Measurements from ENCODE around the gene ROR1.

Gene ROR1

DNA sequence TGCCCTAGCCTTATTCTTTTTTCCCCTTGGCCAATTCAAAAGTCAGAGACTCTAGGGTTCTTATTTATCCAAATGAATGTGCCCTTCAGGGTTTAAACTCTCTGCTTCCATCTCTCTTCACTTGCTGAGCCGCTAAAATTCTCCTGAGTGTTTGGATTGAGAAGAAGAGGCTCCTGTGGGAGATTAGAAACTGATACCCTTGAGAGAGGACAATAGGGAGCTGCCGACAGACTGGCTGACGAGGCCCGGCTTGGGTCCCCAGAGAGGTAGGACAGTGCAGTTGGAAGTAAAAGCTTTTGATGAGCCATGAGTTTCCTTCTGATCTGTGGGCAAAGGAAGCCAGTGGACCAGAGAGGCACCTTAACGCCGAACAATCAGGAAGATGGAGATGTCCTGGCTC, 388.3 kb downstream of the ROR1 start:
- H3K9me2 ChIP-seq (replicated peaks; ENCODE audit: insufficient read depth, low read length), result no peaks in the 10 kb centered on the region
- no peaks in the 10 kb centered on the region for H3F3A ChIP-seq (ENCODE audit: insufficient read depth, low read length)
- H3K27ac ChIP-seq (ENCODE audit: low read length), result no peak overlapping the region
- H4K20me1 ChIP-seq (ENCODE audit: insufficient read depth, low read length), result no peaks in the 10 kb centered on the region
- no peaks in the 10 kb centered on the region for H3K9me3 ChIP-seq (replicated peaks; ENCODE audit: insufficient read depth, low read length)
- no peaks in the 10 kb centered on the region for H3K36me3 ChIP-seq (replicated peaks; ENCODE audit: insufficient read depth, low read length)
- TF ChIP-seq EZH2 (optimal IDR thresholded peaks at IDR 0.05; ENCODE audit: low read depth, low read length) (no peak), EZH2phosphoT487 (IDR thresholded peaks at IDR 0.05; ENCODE audit: low read length) (no peak)
- TF ChIP-seq, protein P1, sequence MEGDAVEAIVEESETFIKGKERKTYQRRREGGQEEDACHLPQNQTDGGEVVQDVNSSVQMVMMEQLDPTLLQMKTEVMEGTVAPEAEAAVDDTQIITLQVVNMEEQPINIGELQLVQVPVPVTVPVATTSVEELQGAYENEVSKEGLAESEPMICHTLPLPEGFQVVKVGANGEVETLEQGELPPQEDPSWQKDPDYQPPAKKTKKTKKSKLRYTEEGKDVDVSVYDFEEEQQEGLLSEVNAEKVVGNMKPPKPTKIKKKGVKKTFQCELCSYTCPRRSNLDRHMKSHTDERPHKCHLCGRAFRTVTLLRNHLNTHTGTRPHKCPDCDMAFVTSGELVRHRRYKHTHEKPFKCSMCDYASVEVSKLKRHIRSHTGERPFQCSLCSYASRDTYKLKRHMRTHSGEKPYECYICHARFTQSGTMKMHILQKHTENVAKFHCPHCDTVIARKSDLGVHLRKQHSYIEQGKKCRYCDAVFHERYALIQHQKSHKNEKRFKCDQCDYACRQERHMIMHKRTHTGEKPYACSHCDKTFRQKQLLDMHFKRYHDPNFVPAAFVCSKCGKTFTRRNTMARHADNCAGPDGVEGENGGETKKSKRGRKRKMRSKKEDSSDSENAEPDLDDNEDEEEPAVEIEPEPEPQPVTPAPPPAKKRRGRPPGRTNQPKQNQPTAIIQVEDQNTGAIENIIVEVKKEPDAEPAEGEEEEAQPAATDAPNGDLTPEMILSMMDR (IDR thresholded peaks at IDR 0.05; ENCODE audit: low read length), result no peak
- no peak overlapping the region for H3K9ac ChIP-seq (ENCODE audit: low read length)
- no peak for DNase-seq
- H3K4me2 ChIP-seq (ENCODE audit: low read depth, low read length), result no peak overlapping the region
- no peak overlapping the region for H3K4me3 ChIP-seq (ENCODE audit: low read length)
- H3K79me2 ChIP-seq (ENCODE audit: low read length), result no peaks in the 10 kb centered on the region
- no peaks in the 10 kb centered on the region for H3K27me3 ChIP-seq (replicated peaks; ENCODE audit: insufficient read depth, low read length)
- H3K4me1 ChIP-seq (ENCODE audit: low read length), result no peaks in the 10 kb centered on the region
- H2AFZ ChIP-seq (ENCODE audit: low read length), result no peak overlapping the region

DNA sequence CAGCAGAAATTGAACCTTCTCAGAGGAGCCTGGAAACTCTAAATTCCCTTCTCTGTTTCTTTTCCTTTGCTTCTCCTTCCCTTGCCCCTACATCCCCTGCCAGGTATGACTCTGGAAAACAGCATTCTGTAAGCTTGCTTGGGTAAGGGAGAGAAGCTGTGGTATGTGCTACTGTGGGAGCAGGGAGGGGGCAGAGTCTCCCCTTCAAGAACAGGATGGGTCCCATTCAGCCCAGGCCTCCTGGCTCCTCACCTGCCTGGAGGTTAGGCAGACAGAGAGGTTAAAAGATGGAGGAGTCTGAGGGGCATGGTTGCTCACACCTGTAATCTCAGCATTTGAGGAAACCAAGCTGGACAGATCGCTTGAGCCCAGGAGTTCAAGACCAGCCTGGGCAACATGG, 389.0 kb downstream of the ROR1 start:
- Histone ChIP-seq H4K20me1 (ENCODE audit: insufficient read depth, low read length) (no peaks in the 10 kb centered on the region), H3K9me2 (replicated peaks; ENCODE audit: insufficient read depth, low read length) (no peaks in the 10 kb centered on the region), H2AFZ (ENCODE audit: low read length) (no peak overlapping the region), H3K27me3 (replicated peaks; ENCODE audit: insufficient read depth, low read length) (no peaks in the 10 kb centered on the region), H3K36me3 (replicated peaks; ENCODE audit: insufficient read depth, low read length) (no peaks in the 10 kb centered on the region), H3K4me1 (ENCODE audit: low read length) (no peaks in the 10 kb centered on the region), H3K9me3 (replicated peaks; ENCODE audit: insufficient read depth, low read length) (no peaks in the 10 kb centered on the region), H3K27ac (ENCODE audit: low read length) (no peak overlapping the region), H3F3A (ENCODE audit: insufficient read depth, low read length) (no peaks in the 10 kb centered on the region), H3K4me3 (ENCODE audit: low read length) (no peak overlapping the region), H3K4me2 (ENCODE audit: low read depth, low read length) (no peak overlapping the region), H3K9ac (ENCODE audit: low read length) (no peak overlapping the region), H3K79me2 (ENCODE audit: low read length) (no peaks in the 10 kb centered on the region)
- no peak for DNase-seq
- TF ChIP-seq, protein P1 (IDR thresholded peaks at IDR 0.05; ENCODE audit: low read length), result no peak
- TF ChIP-seq EZH2phosphoT487 (IDR thresholded peaks at IDR 0.05; ENCODE audit: low read length), result no peak
- no peak for TF ChIP-seq EZH2 (optimal IDR thresholded peaks at IDR 0.05; ENCODE audit: low read depth, low read length)

DNA sequence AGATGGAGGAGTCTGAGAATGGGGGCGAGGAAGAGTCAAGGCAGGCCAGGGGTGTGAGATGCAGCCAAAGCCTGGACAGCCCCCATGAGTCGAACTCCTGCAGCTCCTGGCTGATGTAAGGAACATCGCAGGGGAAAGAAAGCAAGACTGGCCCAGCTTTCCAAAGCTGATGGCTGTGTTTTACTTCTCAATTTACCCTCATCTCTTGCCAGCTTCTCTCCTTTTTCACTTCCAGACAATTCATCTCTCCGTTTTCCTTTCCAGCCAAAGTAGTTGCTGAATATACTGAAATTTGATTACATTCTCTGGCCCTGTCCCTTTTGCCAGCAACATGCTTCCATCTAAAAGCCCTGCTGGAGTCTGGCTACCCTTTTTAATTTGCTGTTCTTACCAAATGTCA, 389.6 kb downstream of the ROR1 start:
- no peak for DNase-seq
- Histone ChIP-seq H3K27ac (ENCODE audit: low read length) (no peak overlapping the region), H3K9me3 (replicated peaks; ENCODE audit: insufficient read depth, low read length) (no peaks in the 10 kb centered on the region), H3K79me2 (ENCODE audit: low read length) (no peaks in the 10 kb centered on the region), H3F3A (ENCODE audit: insufficient read depth, low read length) (no peaks in the 10 kb centered on the region), H3K4me1 (ENCODE audit: low read length) (no peaks in the 10 kb centered on the region), H3K4me2 (ENCODE audit: low read depth, low read length) (no peak overlapping the region), H3K9me2 (replicated peaks; ENCODE audit: insufficient read depth, low read length) (no peaks in the 10 kb centered on the region), H4K20me1 (ENCODE audit: insufficient read depth, low read length) (no peaks in the 10 kb centered on the region), H2AFZ (ENCODE audit: low read length) (no peak overlapping the region), H3K27me3 (replicated peaks; ENCODE audit: insufficient read depth, low read length) (no peaks in the 10 kb centered on the region), H3K4me3 (ENCODE audit: low read length) (no peak overlapping the region), H3K36me3 (replicated peaks; ENCODE audit: insufficient read depth, low read length) (no peaks in the 10 kb centered on the region), H3K9ac (ENCODE audit: low read length) (no peak overlapping the region)
- TF ChIP-seq EZH2 (optimal IDR thresholded peaks at IDR 0.05; ENCODE audit: low read depth, low read length) (no peak), EZH2phosphoT487 (IDR thresholded peaks at IDR 0.05; ENCODE audit: low read length) (no peak)
- TF ChIP-seq, protein P1 (IDR thresholded peaks at IDR 0.05; ENCODE audit: low read length), result no peak
